ENCODE measurements around the gene FRMPD4. TPM values are rescaled to one million over a fixed set of nuclear protein-coding genes. Genes with fewer than 3 reads are reported as not detected.

Gene FRMPD4
- total and polyA plus RNA-seq, 10 of the 15 experiments (the other 5 are each of a cell fraction or from before 2014, with no cell fraction given) = not detected

GRCh38 chrX:12301288-12301687, 163.0 kb downstream of the FRMPD4 start (continued):
- TF ChIP-seq USF1 (IDR thresholded peaks at IDR 0.05; ENCODE audit: borderline replicate concordance, extremely low read length, insufficient read depth, low read depth, low read length) (no peak), RCOR1 (conservative IDR thresholded peaks at IDR 0.05; ENCODE audit: low read depth, low read length) (no peak), EED (IDR thresholded peaks at IDR 0.05; ENCODE audit: low read depth) (no peak)

GRCh38 chrX:12304261-12304660, 166.0 kb downstream of the FRMPD4 start:
- H4K20me1 ChIP-seq (ENCODE audit: control insufficient read depth, insufficient read depth) = no peaks in the 10 kb centered on the region
- WGBS (ENCODE audit: insufficient coverage, insufficient replicate concordance, low lambda C conversion rate, missing lambda C conversion rate) = 0% methylated on average over 2 of the region's 2 CpGs
- BruUV-seq (replicated peaks) = no TSS peak
- no peak overlapping the region for H3K9ac ChIP-seq (ENCODE audit: control insufficient read depth, insufficient read depth, low read length)
- ATAC-seq (no peak), FAIRE-seq (no peak), DNase-seq (ENCODE audit: low read depth, low spot score) (no peak)
- in situ Hi-C loops (cut with MboI) (no loop called here), intact Hi-C loops (cut with micrococcal nuclease; ENCODE audit: unreplicated experiment) (no loop called here)
- no peaks in the 10 kb centered on the region; a peak in 1 of 4 replicates for H3K27me3 ChIP-seq (replicated peaks in 1 of 2; ENCODE audit: control insufficient read depth in 2 of 2, insufficient read depth in 2 of 2, low read length in 1 of 2)
- no peak overlapping the region for H3K27ac ChIP-seq (ENCODE audit: control insufficient read depth, insufficient read depth)
- ChIA-PET CTCF (no interaction called here), POLR2A (no interaction called here), RAD21 (ENCODE audit: unreplicated experiment) (no interaction called here), SMC1A (ENCODE audit: uncharacterized antibody, unreplicated experiment) (no interaction called here)
- H3K4me3 ChIP-seq = no peak overlapping the region
- no peaks in the 10 kb centered on the region for H3K4me1 ChIP-seq (ENCODE audit: control insufficient read depth, insufficient read depth, low read length)
- H3K9me3 ChIP-seq (replicated peaks; ENCODE audit: control insufficient read depth, insufficient read depth, low read length) = no peaks in the 10 kb centered on the region
- no peak overlapping the region for H2AFZ ChIP-seq (ENCODE audit: control insufficient read depth, low read depth, low read length)
- H3K4me2 ChIP-seq (ENCODE audit: control insufficient read depth, insufficient read depth) = no peak overlapping the region
- H3K79me2 ChIP-seq (ENCODE audit: control insufficient read depth, insufficient read depth, low read length) = no peaks in the 10 kb centered on the region
- no peaks in the 10 kb centered on the region for H3K36me3 ChIP-seq (ENCODE audit: control insufficient read depth in 2 of 2, insufficient read depth in 2 of 2, low read length in 1 of 2)
- TF ChIP-seq MEF2A (IDR thresholded peaks at IDR 0.05; ENCODE audit: insufficient read depth, low read depth, low read length) (no peak), BCLAF1 (IDR thresholded peaks at IDR 0.05) (no peak), NBN (IDR thresholded peaks at IDR 0.05) (no peak), MYB (IDR thresholded peaks at IDR 0.05; ENCODE audit: borderline replicate concordance, low read depth, low read length) (no peak), ETV6 (conservative IDR thresholded peaks at IDR 0.05 in 1 of 2, IDR thresholded peaks at IDR 0.05 in 1 of 2; ENCODE audit: borderline replicate concordance in 1 of 2, low read depth in 1 of 2) (no peak), CHD2 (IDR thresholded peaks at IDR 0.05; ENCODE audit: borderline replicate concordance, low read depth, low read length) (no peak), ZNF217 (IDR thresholded peaks at IDR 0.05) (no peak), STAT3 (IDR thresholded peaks at IDR 0.05; ENCODE audit: low read depth, low read length) (no peak), GATAD2B (conservative IDR thresholded peaks at IDR 0.05; ENCODE audit: low read depth) (no peak), BACH1 (IDR thresholded peaks at IDR 0.05; ENCODE audit: borderline replicate concordance) (no peak), KAT2A (conservative IDR thresholded peaks at IDR 0.05; ENCODE audit: control insufficient read depth, low read depth, low read length) (no peak), ZBTB33 (IDR thresholded peaks at IDR 0.05) (no peak), RAD21 (IDR thresholded peaks at IDR 0.05; ENCODE audit: insufficient read depth, low read depth, low read length) (no peak), RB1 (IDR thresholded peaks at IDR 0.05; ENCODE audit: borderline replicate concordance) (no peak), SPI1 (IDR thresholded peaks at IDR 0.05; ENCODE audit: borderline replicate concordance, insufficient read depth, low read depth, low read length) (no peak), MTA2 (IDR thresholded peaks at IDR 0.05; ENCODE audit: low read depth) (no peak), BRCA1 (IDR thresholded peaks at IDR 0.05; ENCODE audit: low read depth, low read length) (no peak)

Data from GM12878 (cell line).